HEK293 (cell line): ENCODE results near the gene GPBAR1.
A peak's percentile ranks its signal among the peaks of the same experiment; 100 is the strongest.

Experiments
- HOXC10 ChIP-seq: sonication (generic); formaldehyde crosslinking; IDR thresholded peaks from 2 replicates; pipeline ENCODE4 v1.8.1; 2023; ENCODE audit warnings: mild to moderate bottlenecking, missing genetic modification reagents
- KLF16 ChIP-seq: fragments of 450-650 bp; formaldehyde crosslinking; IDR thresholded peaks from 2 replicates; pipeline ENCODE4 v1.5.1; 2017; ENCODE audit warnings: missing biosample characterization, missing genetic modification characterization
- MYNN ChIP-seq: fragments of 450-650 bp; formaldehyde crosslinking; IDR thresholded peaks from 2 replicates; pipeline ENCODE4 v1.5.1; 2016; ENCODE audit warnings: missing biosample characterization, missing genetic modification characterization, borderline replicate concordance
- PRDM10 ChIP-seq: fragments of 450-650 bp; formaldehyde crosslinking; IDR thresholded peaks from 2 replicates; pipeline ENCODE4 v1.5.1; 2016; ENCODE audit warnings: missing biosample characterization, missing genetic modification characterization
- REPIN1 ChIP-seq: fragments of 450-650 bp; formaldehyde crosslinking; IDR thresholded peaks from 2 replicates; pipeline ENCODE4 v1.5.1; 2017; ENCODE audit warnings: missing biosample characterization, missing genetic modification characterization, low read depth
- ZBTB10 ChIP-seq: fragments of 450-650 bp; formaldehyde crosslinking; IDR thresholded peaks from 2 replicates; pipeline ENCODE4 v1.5.1; 2016; ENCODE audit warnings: missing biosample characterization, missing genetic modification characterization
- ZBTB11 ChIP-seq: fragments of 450-650 bp; formaldehyde crosslinking; conservative IDR thresholded peaks from 2 replicates; pipeline ENCODE4 v1.5.1; 2016; ENCODE audit warnings: low read depth, missing biosample characterization, missing genetic modification characterization
- ZFP3 ChIP-seq: fragments of 450-650 bp; formaldehyde crosslinking; IDR thresholded peaks from 2 replicates; pipeline ENCODE4 v1.5.1; 2016; ENCODE audit warnings: low read depth, missing biosample characterization, missing genetic modification characterization
- ZNF121 ChIP-seq: fragments of 450-650 bp; formaldehyde crosslinking; IDR thresholded peaks from 2 replicates; pipeline ENCODE4 v1.5.1; 2016; ENCODE audit warnings: missing biosample characterization, missing genetic modification characterization
- ZNF138 ChIP-seq: fragments of 450-650 bp; formaldehyde crosslinking; IDR thresholded peaks from 2 replicates; pipeline ENCODE4 v1.5.1; 2016; ENCODE audit warnings: missing biosample characterization, missing genetic modification characterization, borderline replicate concordance
- ZNF155 ChIP-seq: fragments of 450-650 bp; formaldehyde crosslinking; IDR thresholded peaks from 2 replicates; pipeline ENCODE4 v1.5.1; 2016; ENCODE audit warnings: missing biosample characterization, missing genetic modification characterization
- ZNF223 ChIP-seq: fragments of 450-650 bp; formaldehyde crosslinking; IDR thresholded peaks from 2 replicates; pipeline ENCODE4 v1.5.1; 2016; ENCODE audit warnings: missing biosample characterization, missing genetic modification characterization
- ZNF24 ChIP-seq: fragments of 450-650 bp; formaldehyde crosslinking; IDR thresholded peaks from 2 replicates; pipeline ENCODE4 v1.5.1; 2016; ENCODE audit warnings: missing biosample characterization, missing genetic modification characterization
- ZNF266 ChIP-seq: fragments of 450-650 bp; formaldehyde crosslinking; IDR thresholded peaks from 2 replicates; pipeline ENCODE4 v1.5.1; 2016; ENCODE audit warnings: missing biosample characterization, missing genetic modification characterization, low read depth
- ZNF280C ChIP-seq: fragments of 450-650 bp; formaldehyde crosslinking; IDR thresholded peaks from 2 replicates; pipeline ENCODE4 v1.5.1; 2016; ENCODE audit warnings: missing biosample characterization, missing genetic modification characterization
- ZNF449 ChIP-seq: fragments of 450-650 bp; formaldehyde crosslinking; IDR thresholded peaks from 2 replicates; pipeline ENCODE4 v1.5.1; 2017; ENCODE audit warnings: missing biosample characterization, mild to moderate bottlenecking, missing genetic modification characterization, moderate library complexity
- ZNF510 ChIP-seq: fragments of 450-650 bp; formaldehyde crosslinking; IDR thresholded peaks from 2 replicates; pipeline ENCODE4 v1.5.1; 2018; ENCODE audit warnings: mild to moderate bottlenecking, missing genetic modification characterization, missing biosample characterization; ENCODE audit not compliant: insufficient replicate concordance
- ZNF670 ChIP-seq: fragments of 450-650 bp; formaldehyde crosslinking; IDR thresholded peaks from 2 replicates; pipeline ENCODE4 v1.5.1; 2016; ENCODE audit warnings: missing biosample characterization, missing genetic modification characterization, low read depth
- ZNF837 ChIP-seq: fragments of 450-650 bp; formaldehyde crosslinking; IDR thresholded peaks from 2 replicates; pipeline ENCODE4 v1.5.1; 2016; ENCODE audit warnings: missing biosample characterization, missing genetic modification characterization
- ZSCAN16 ChIP-seq: fragments of 450-650 bp; formaldehyde crosslinking; IDR thresholded peaks from 2 replicates; pipeline ENCODE4 v1.5.1; 2016; ENCODE audit warnings: missing biosample characterization, missing genetic modification characterization
- TF ChIP-seq, protein P1 (sequence below): fragments of 450-650 bp; formaldehyde crosslinking; IDR thresholded peaks from 2 replicates; pipeline ENCODE4 v1.5.1; 2016; ENCODE audit warnings: missing biosample characterization, missing genetic modification characterization

GPBAR1 gene

DNA sequence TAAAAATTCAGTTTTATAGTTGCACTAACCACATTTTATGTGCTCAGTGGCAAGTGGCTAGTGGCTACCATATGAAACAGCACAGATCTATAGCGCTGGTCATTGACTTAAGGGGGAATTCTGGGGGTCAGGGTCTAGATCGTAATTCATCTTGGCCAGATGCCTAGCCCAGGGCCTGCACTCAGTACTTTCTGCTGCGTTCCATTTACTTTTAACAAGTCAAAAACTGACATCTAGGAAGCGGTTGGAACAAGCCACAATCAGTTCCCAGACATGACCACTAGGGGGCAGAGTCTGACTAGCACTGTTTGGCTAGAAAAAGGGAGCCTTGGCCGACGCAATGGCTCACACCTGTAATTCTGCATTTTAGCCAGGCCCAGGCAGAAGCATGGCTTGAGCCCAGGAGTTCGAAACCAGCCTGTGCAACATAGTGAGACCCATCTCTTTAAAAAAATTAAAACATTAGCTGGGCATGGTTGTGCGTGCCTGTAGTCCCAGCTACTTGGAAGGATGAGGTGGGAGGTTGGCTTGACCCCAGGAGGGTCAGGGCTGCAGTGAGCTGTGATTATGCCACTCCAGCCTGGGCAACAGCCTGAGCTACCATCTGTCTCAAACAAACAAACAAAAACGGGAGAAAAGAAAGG is 40.5 kb downstream of the GPBAR1 start (continued):
- TF ChIP-seq ZNF449 (tag by site-specific recombination), result no peak
- no peak for TF ChIP-seq ZBTB10
- peak; percentile 92 for TF ChIP-seq ZNF121
- no peak for TF ChIP-seq ZNF837 (tag by site-specific recombination)
- no peak for TF ChIP-seq ZNF266 (tag by site-specific recombination)
- no peak for TF ChIP-seq HOXC10 (CRISPR knock-in tag)
- TF ChIP-seq ZNF510, result no peak
- no peak for TF ChIP-seq ZNF223 (tag by site-specific recombination)
- no peak for TF ChIP-seq REPIN1 (tag by site-specific recombination)
- no peak for TF ChIP-seq ZSCAN16 (tag by site-specific recombination)
- TF ChIP-seq ZNF670 (tag by site-specific recombination), result no peak
- no peak for TF ChIP-seq ZNF138 (tag by site-specific recombination)
- TF ChIP-seq PRDM10 (tag by site-specific recombination), result peak; percentile 53; the same call in 1 of the 2 replicates
- no peak for TF ChIP-seq ZFP3 (tag by site-specific recombination)
- TF ChIP-seq ZBTB11 (tag by site-specific recombination), result no peak
- no peak for TF ChIP-seq ZNF155 (tag by site-specific recombination)
- TF ChIP-seq KLF16, result no peak
- TF ChIP-seq MYNN, result no peak
- TF ChIP-seq ZNF280C (tag by site-specific recombination), result no peak
- TF ChIP-seq, protein P1, sequence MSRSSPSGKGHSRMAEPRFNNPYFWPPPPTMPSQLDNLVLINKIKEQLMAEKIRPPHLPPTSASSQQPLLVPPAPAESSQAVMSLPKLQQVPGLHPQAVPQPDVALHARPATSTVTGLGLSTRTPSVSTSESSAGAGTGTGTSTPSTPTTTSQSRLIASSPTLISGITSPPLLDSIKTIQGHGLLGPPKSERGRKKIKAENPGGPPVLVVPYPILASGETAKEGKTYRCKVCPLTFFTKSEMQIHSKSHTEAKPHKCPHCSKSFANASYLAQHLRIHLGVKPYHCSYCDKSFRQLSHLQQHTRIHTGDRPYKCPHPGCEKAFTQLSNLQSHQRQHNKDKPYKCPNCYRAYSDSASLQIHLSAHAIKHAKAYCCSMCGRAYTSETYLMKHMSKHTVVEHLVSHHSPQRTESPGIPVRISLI (tag by site-specific recombination), result 0 out of 2 replicates have a peak, but pooled peaks have one; percentile 20
- TF ChIP-seq ZNF24 (tag by site-specific recombination), result 0 out of 2 replicates have a peak, but pooled peaks have one; percentile 44
